Testis (tissue), 2 donors: ENCODE measurements around the gene DGKZ.

Experiments used
- CTCF ChIP-seq, 3 experiments: fragments of 450-650 bp in 2 of 3; fragments of 200-600 bp in 1 of 3; sonication (generic) in 1 of 3; IDR thresholded peaks; one replicate each; pipeline ENCODE4 v1.5.1; 2016 to 2019; ENCODE audit warnings: antibody characterized with exemption in 3 of 3, mild to moderate bottlenecking in 2 of 3, moderate library complexity in 1 of 3
- POLR2A ChIP-seq: fragments of 450-650 bp; IDR thresholded peaks from one replicate; pipeline ENCODE4 v1.6.1; 2017; ENCODE audit warnings: antibody characterized with exemption, mild to moderate bottlenecking, moderate library complexity

GRCh38 chr11:46391186-46391577 is 43.9 kb downstream of the DGKZ start:
- TF ChIP-seq CTCF (IDR thresholded peaks at IDR 0.05): no peak
- no peak for TF ChIP-seq POLR2A
